Measurements from ENCODE around the gene TASP1.
"Not testable (repeated sequence)": the region's sequence is repeated elsewhere in the genome, so short reads cannot be mapped to it uniquely, and the experiment has no call there.

- not testable (repeated sequence) for TF ChIP-seq CTCF (IDR thresholded peaks at IDR 0.05; ENCODE audit: borderline replicate concordance, extremely low read depth, low read length, poor library complexity, severe bottlenecking); EZH2 (IDR thresholded peaks at IDR 0.05; ENCODE audit: borderline replicate concordance, low read depth, low read length, severe bottlenecking)
These were observed 21.1 kb downstream of the TASP1 start for GRCh38 chr20:13617585-13617984.

All from DND-41 (cell line).